Measurements from ENCODE around the gene CCNG1. TPM values are rescaled to one million over a fixed set of nuclear protein-coding genes. Genes with fewer than 3 reads are reported as not detected.
"Not testable (repeated sequence)": the region's sequence is repeated elsewhere in the genome, so short reads cannot be mapped to it uniquely, and the experiment has no call there.

The CCNG1 gene
- total RNA-seq, 1 donor from 2014 or later: 454 TPM

GRCh38 chr5:163444526-163444925 is 7.1 kb downstream of the CCNG1 start:
- no peak for DNase-seq (ENCODE audit: low read depth, low spot score)

- DNase-seq (ENCODE audit: low read depth, low spot score): no peak
These were observed 8.0 kb downstream of the CCNG1 start for GRCh38 chr5:163445345-163445744.

- DNase-seq (ENCODE audit: low read depth, low spot score): no peak
These were observed 9.8 kb downstream of the CCNG1 start for GRCh38 chr5:163447191-163447590.

- DNase-seq (ENCODE audit: low read depth, low spot score): no peak
These were observed 10.5 kb downstream of the CCNG1 start for GRCh38 chr5:163447875-163448274.

GRCh38 chr5:163448491-163448890 is 11.1 kb downstream of the CCNG1 start:
- no peak for DNase-seq (ENCODE audit: low read depth, low spot score)

- no peak for DNase-seq (ENCODE audit: low read depth, low spot score)
These were observed 14.1 kb downstream of the CCNG1 start for GRCh38 chr5:163451489-163451888.

- no peak for DNase-seq (ENCODE audit: low read depth, low spot score)
These were observed 16.3 kb downstream of the CCNG1 start for GRCh38 chr5:163453705-163454104.

GRCh38 chr5:163455406-163455805 is 18.0 kb downstream of the CCNG1 start:
- DNase-seq (ENCODE audit: low read depth, low spot score): not testable (repeated sequence)

- no peak for DNase-seq (ENCODE audit: low read depth, low spot score)
These were observed 18.7 kb downstream of the CCNG1 start for GRCh38 chr5:163456029-163456589.

GRCh38 chr5:163456840-163457239 is 19.4 kb downstream of the CCNG1 start:
- DNase-seq (ENCODE audit: low read depth, low spot score): no peak

GRCh38 chr5:163458778-163459385 is 21.5 kb downstream of the CCNG1 start:
- no peak for DNase-seq (ENCODE audit: low read depth, low spot score)

- DNase-seq (ENCODE audit: low read depth, low spot score): no peak
These were observed 22.0 kb downstream of the CCNG1 start for GRCh38 chr5:163459462-163459818.

- DNase-seq (ENCODE audit: low read depth, low spot score): peak; percentile 97
These were observed 22.6 kb downstream of the CCNG1 start, which contains the start of gene NUDCD2 for GRCh38 chr5:163459819-163460561. Gene NUDCD2 (minus strand): TSS chr5:163460102. CDS start chr5:163460050, 52 bp downstream.

- DNase-seq (ENCODE audit: low read depth, low spot score): no peak
These were observed 23.3 kb downstream of the CCNG1 start, which contains the start of gene HMMR for GRCh38 chr5:163460562-163461171. Gene HMMR (plus strand): TSS chr5:163460632. CDS start chr5:163460693, 61 bp downstream.

GRCh38 chr5:163463063-163463435 is 25.7 kb downstream of the CCNG1 start:
- DNase-seq (ENCODE audit: low read depth, low spot score): no peak

- no peak for DNase-seq (ENCODE audit: low read depth, low spot score)
These were observed 30.3 kb downstream of the CCNG1 start for GRCh38 chr5:163467682-163468081.

- DNase-seq (ENCODE audit: low read depth, low spot score): no peak
These were observed 36.3 kb downstream of the CCNG1 start for GRCh38 chr5:163473635-163474243.

- DNase-seq (ENCODE audit: low read depth, low spot score): no peak
These were observed 38.0 kb downstream of the CCNG1 start for GRCh38 chr5:163475411-163475810.

- no peak for DNase-seq (ENCODE audit: low read depth, low spot score)
These were observed 41.0 kb downstream of the CCNG1 start for GRCh38 chr5:163478126-163478981.

- DNase-seq (ENCODE audit: low read depth, low spot score): no peak
These were observed 41.5 kb downstream of the CCNG1 start for GRCh38 chr5:163478982-163479271.
